ENCODE measurements around the gene RTCA. TPM values are rescaled to one million over a fixed set of nuclear protein-coding genes. Genes with fewer than 3 reads are reported as not detected.

RTCA gene
- total RNA-seq, 1 donor from 2014 or later: 35.1 TPM

- TF ChIP-seq CTCF (conservative IDR thresholded peaks at IDR 0.05): no peak
- Mint-ChIP-seq H3K4me1 (ENCODE audit: unreplicated experiment) (no peaks in the 10 kb centered on the region), H3K36me3 (no peaks in the 10 kb centered on the region), H3K9me3 (no peaks in the 10 kb centered on the region), H3K27me3 (peaks cover 8% of the 10 kb centered on the region), H3K4me3 (no peak overlapping the region), H3K27ac (no peak overlapping the region)
- DNase-seq (ENCODE audit: extremely low spot score, unreplicated experiment): no peak
Measured at GRCh38 chr1:100308777-100309176, 42.8 kb downstream of the RTCA start.

- DNase-seq (ENCODE audit: extremely low spot score, unreplicated experiment): no peak
- TF ChIP-seq CTCF (conservative IDR thresholded peaks at IDR 0.05): no peak
- H3K36me3 Mint-ChIP-seq: no peaks in the 10 kb centered on the region
Measured at GRCh38 chr1:100309863-100310262, 43.8 kb downstream of the RTCA start.

GRCh38 chr1:100313382-100313781, 47.4 kb downstream of the RTCA start:
- no peaks in the 10 kb centered on the region for H3K4me1 Mint-ChIP-seq (ENCODE audit: unreplicated experiment)
- no peak overlapping the region for H3K4me3 Mint-ChIP-seq
- DNase-seq (ENCODE audit: extremely low spot score, unreplicated experiment): no peak
- H3K9me3 Mint-ChIP-seq: no peaks in the 10 kb centered on the region
- TF ChIP-seq CTCF (conservative IDR thresholded peaks at IDR 0.05): no peak
- peaks cover 8% of the 10 kb centered on the region for H3K27me3 Mint-ChIP-seq
- no peaks in the 10 kb centered on the region for H3K36me3 Mint-ChIP-seq
- no peak overlapping the region for H3K27ac Mint-ChIP-seq

More at GRCh38 chr1:100309863-100310262, 43.8 kb downstream of the RTCA start:
- H3K9me3 Mint-ChIP-seq: no peaks in the 10 kb centered on the region
- no peaks in the 10 kb centered on the region for H3K4me1 Mint-ChIP-seq (ENCODE audit: unreplicated experiment)
- no peak overlapping the region for H3K4me3 Mint-ChIP-seq
- H3K27me3 Mint-ChIP-seq: peaks cover 8% of the 10 kb centered on the region
- no peak overlapping the region for H3K27ac Mint-ChIP-seq

- Mint-ChIP-seq H3K27me3 (peaks cover 8% of the 10 kb centered on the region), H3K36me3 (no peaks in the 10 kb centered on the region), H3K9me3 (peaks cover 9% of the 10 kb centered on the region), H3K4me1 (ENCODE audit: unreplicated experiment) (no peaks in the 10 kb centered on the region), H3K4me3 (no peak overlapping the region), H3K27ac (no peak overlapping the region)
- TF ChIP-seq CTCF (conservative IDR thresholded peaks at IDR 0.05): no peak
- DNase-seq (ENCODE audit: extremely low spot score, unreplicated experiment): no peak
Measured at GRCh38 chr1:100316622-100317021, 50.6 kb downstream of the RTCA start.

- peak overlapping the region; percentile 20 for H3K27ac Mint-ChIP-seq
- no peak overlapping the region for H3K4me3 Mint-ChIP-seq
- peaks cover 4% of the 10 kb centered on the region for H3K4me1 Mint-ChIP-seq (ENCODE audit: unreplicated experiment)
- H3K9me3 Mint-ChIP-seq: peaks cover 9% of the 10 kb centered on the region
- TF ChIP-seq CTCF (conservative IDR thresholded peaks at IDR 0.05): no peak
- no peaks in the 10 kb centered on the region for H3K27me3 Mint-ChIP-seq
- H3K36me3 Mint-ChIP-seq: no peaks in the 10 kb centered on the region
- no peak for DNase-seq (ENCODE audit: extremely low spot score, unreplicated experiment)
Measured at GRCh38 chr1:100320311-100321099, 54.5 kb downstream of the RTCA start.

Data from type B pancreatic cell (in vitro differentiated cells).